HepG2 (cell line): ENCODE results near the gene METAP1. TPM values are rescaled to one million over a fixed set of nuclear protein-coding genes. Genes with fewer than 3 reads are reported as not detected.

Experiments
- ATAC-seq: fragments of 200-7000 bp; cut with Tn5 transposase; 3 replicates; pipeline ENCODE4 v1.9.1; 2020; ENCODE audit warnings: mild to moderate bottlenecking, moderate library complexity
- BruUV-seq: library from RNA; stranded (reverse); fragments of 400-500 nt; replicated peaks from 2 replicates; lab custom pipeline; 2021; lab: Mats Ljungman, UMichigan
- CTCF ChIA-PET: fragments of 300-600 bp; formaldehyde crosslinking; extraction: SDS; loops from one replicate; lab custom pipeline; 2021; ENCODE audit warnings: low total read pairs, inconsistent platforms, low intra/inter-chr PET ratio; lab: Yijun Ruan, JAX
- POLR2A ChIA-PET: fragments of 350-600 bp; sonication (Branson Sonifier 250); formaldehyde crosslinking; loops from one replicate; lab custom pipeline; 2020; ENCODE audit warnings: antibody characterized with exemption, inconsistent platforms; lab: Yijun Ruan, JAX
- DNase-seq: peaks from one replicate; pipeline ENCODE4 v3.0.0-alpha.2; 2015; ENCODE audit warnings: low spot score
- FAIRE-seq: peaks from 3 replicates; lab custom pipeline; 2011; peaks lifted over from hg19 to GRCh38; lab: Jason Lieb, UNC
- H2AFZ ChIP-seq: one replicate; pipeline ENCODE4 v1.6.1; 2011; ENCODE audit warnings: low read length, inconsistent platforms
- H3K27ac ChIP-seq: fragments of 300-600 bp; 3 replicates; pipeline ENCODE4 v1.8.0; 2011; ENCODE audit warnings: mixed run types, mild to moderate bottlenecking, mixed read lengths, low read length, inconsistent platforms; ENCODE audit not compliant: insufficient read depth; ENCODE audit errors: extremely low read length
- H3K27me3 ChIP-seq, 2 experiments: fragments of 200-600 bp in 1 of 2; 2 replicates in 1 of 2; 3 replicates in 1 of 2; pipeline versions ENCODE4 v1.6.0 to v1.8.0; 2011; ENCODE audit warnings: low read length in 2 of 2, mild to moderate bottlenecking in 2 of 2, moderate library complexity in 2 of 2, inconsistent platforms in 1 of 2; ENCODE audit not compliant: insufficient read depth in 2 of 2, control insufficient read depth in 1 of 2
- H3K36me3 ChIP-seq, 2 experiments: fragments of 200-600 bp in 1 of 2; replicated peaks in 1 of 2; 2 replicates in 1 of 2; 3 replicates in 1 of 2; pipeline versions ENCODE4 v1.5.1 to v1.8.0; 2011; ENCODE audit warnings: low read length in 2 of 2, inconsistent platforms in 1 of 2; ENCODE audit not compliant: insufficient read depth in 2 of 2, control insufficient read depth in 1 of 2
- H3K4me1 ChIP-seq: 2 replicates; pipeline ENCODE4 v1.5.1; 2012; ENCODE audit warnings: low read length, inconsistent platforms; ENCODE audit not compliant: insufficient read depth
- H3K4me2 ChIP-seq: 2 replicates; pipeline ENCODE4 v1.6.0; 2011; ENCODE audit warnings: low read depth, low read length, inconsistent platforms
- H3K4me3 ChIP-seq, 3 experiments: fragments of 200-600 bp in 1 of 3; sonication (generic), shearing (Covaris generic) in 1 of 3; replicated peaks in 1 of 3; 2 replicates each; pipeline ENCODE4 v1.5.1; 2011 to 2016; ENCODE audit warnings: low read length in 3 of 3, inconsistent platforms in 2 of 3, low read depth in 2 of 3, mild to moderate bottlenecking in 2 of 3, control low read depth in 1 of 3, mixed read lengths in 1 of 3; ENCODE audit not compliant: insufficient read depth in 1 of 3
- H3K79me2 ChIP-seq: one replicate; pipeline ENCODE4 v1.6.1; 2011; ENCODE audit warnings: low read length, inconsistent platforms; ENCODE audit not compliant: insufficient read depth
- H3K9ac ChIP-seq: 2 replicates; pipeline ENCODE4 v1.6.0; 2011; ENCODE audit warnings: mild to moderate bottlenecking, low read depth, low read length, inconsistent platforms; ENCODE audit not compliant: insufficient read depth
- H3K9me3 ChIP-seq: 2 replicates; pipeline ENCODE4 v1.5.1; 2012; ENCODE audit warnings: mild to moderate bottlenecking, low read length
- H4K20me1 ChIP-seq: 2 replicates; pipeline ENCODE4 v1.6.0; 2011; ENCODE audit warnings: inconsistent platforms, mild to moderate bottlenecking, low read length, moderate library complexity; ENCODE audit not compliant: insufficient read depth
- BCL3 ChIP-seq: sonication (generic); formaldehyde crosslinking; IDR thresholded peaks from 2 replicates; pipeline ENCODE4 v1.5.1; 2020; ENCODE audit warnings: mild to moderate bottlenecking, missing genetic modification reagents, moderate library complexity
- HNRNPK ChIP-seq: fragments of 200-400 bp; formaldehyde crosslinking; IDR thresholded peaks from 2 replicates; pipeline ENCODE4 v1.6.1; 2018; ENCODE audit warnings: low read length, low read depth, moderate library complexity, mild to moderate bottlenecking; ENCODE audit not compliant: poor library complexity, severe bottlenecking
- HOMEZ ChIP-seq: IDR thresholded peaks from 2 replicates; pipeline ENCODE4 v1.6.1; 2016; ENCODE audit warnings: low read depth
- MEF2D ChIP-seq: sonication (generic); formaldehyde crosslinking; IDR thresholded peaks from 2 replicates; pipeline ENCODE4 v1.5.1; 2020; ENCODE audit warnings: mild to moderate bottlenecking, missing genetic modification reagents
- NFIB ChIP-seq: sonication (generic); formaldehyde crosslinking; IDR thresholded peaks from 2 replicates; pipeline ENCODE4 v1.9.0; 2021; ENCODE audit warnings: missing genetic modification reagents, mild to moderate bottlenecking, borderline replicate concordance
- NR2F1 ChIP-seq, 2 experiments: fragments of 450-650 bp in 1 of 2; formaldehyde crosslinking in 1 of 2; IDR thresholded peaks; 2 replicates each; pipeline versions ENCODE4 v1.5.0 to v1.6.1; 2016 to 2020; ENCODE audit warnings: mild to moderate bottlenecking in 1 of 2, missing compliant biosample characterization in 1 of 2, missing genetic modification reagents in 1 of 2, moderate library complexity in 1 of 2
- NR2F6 ChIP-seq, 2 experiments: IDR thresholded peaks; 2 replicates each; pipeline ENCODE4 v1.6.1; 2016; ENCODE audit warnings: antibody characterized with exemption in 1 of 2, mild to moderate bottlenecking in 1 of 2
- PBX2 ChIP-seq: IDR thresholded peaks from 2 replicates; pipeline ENCODE4 v1.6.1; 2016; ENCODE audit warnings: control low read depth
- POLR2AphosphoS5 ChIP-seq: IDR thresholded peaks from 2 replicates; pipeline ENCODE4 v1.6.1; 2012; ENCODE audit warnings: low read depth, low read length
- RAD51 ChIP-seq: fragments of 450-650 bp; IDR thresholded peaks from 2 replicates; pipeline ENCODE4 v1.6.1; 2016; ENCODE audit warnings: borderline replicate concordance
- REPIN1 ChIP-seq: sonication (generic); formaldehyde crosslinking; IDR thresholded peaks from 2 replicates; pipeline ENCODE4 v1.8.0; 2022; ENCODE audit warnings: missing genetic modification reagents, low read depth, mild to moderate bottlenecking, borderline replicate concordance
- ZBTB20 ChIP-seq: sonication (generic); formaldehyde crosslinking; IDR thresholded peaks from 2 replicates; pipeline ENCODE4 v1.8.1; 2023; ENCODE audit warnings: missing genetic modification reagents, low read depth, mild to moderate bottlenecking, borderline replicate concordance
- ZIK1 ChIP-seq: sonication (generic); formaldehyde crosslinking; IDR thresholded peaks from 2 replicates; pipeline ENCODE4 v1.5.0; 2020; ENCODE audit warnings: mild to moderate bottlenecking, low read depth, missing genetic modification reagents, borderline replicate concordance
- ZNF12 ChIP-seq: sonication (generic); formaldehyde crosslinking; IDR thresholded peaks from 2 replicates; pipeline ENCODE4 v1.5.0; 2020; ENCODE audit warnings: missing genetic modification reagents
- ZNF331 ChIP-seq: sonication (generic); formaldehyde crosslinking; IDR thresholded peaks from 2 replicates; pipeline ENCODE4 v1.4.0; 2020; ENCODE audit warnings: missing genetic modification reagents
- ZNF572 ChIP-seq: sonication (generic); formaldehyde crosslinking; IDR thresholded peaks from 2 replicates; pipeline ENCODE4 v1.5.1; 2020; ENCODE audit warnings: mild to moderate bottlenecking, missing genetic modification reagents
- ZNF576 ChIP-seq: sonication (generic); formaldehyde crosslinking; IDR thresholded peaks from 2 replicates; pipeline ENCODE4 v1.4.0; 2020; ENCODE audit warnings: mild to moderate bottlenecking, missing genetic modification reagents
- ZNF747 ChIP-seq: sonication (generic); formaldehyde crosslinking; IDR thresholded peaks from 2 replicates; pipeline ENCODE4 v1.8.1; 2023; ENCODE audit warnings: missing genetic modification reagents, mild to moderate bottlenecking, borderline replicate concordance
- WGBS: methylation state at CpG from one replicate; pipeline ENCODE4 v1.1.6; 2017; ENCODE audit warnings: low lambda C conversion rate; 5-methylcytosine and 5-hydroxymethylcytosine counted together
- in situ Hi-C: cut with HindIII; loops from 2 replicates; pipeline ENCODE4 v1.10.0; 2017; ENCODE audit warnings: low pct_unique_long_range_greater_than_20kb; ENCODE audit not compliant: extremely low pct_ligation_motif_present
- intact Hi-C: fragments of 100-400 bp; cut with micrococcal nuclease; formaldehyde crosslinking; loops from one replicate; pipeline ENCODE4 v1.10.0; 2022; ENCODE audit not compliant: unreplicated experiment
- polyA plus RNA-seq, 8 experiments: library from polyadenylated mRNA; depleted of rRNA in 3 of 8; stranded (reverse) in 7 of 8; unstranded in 1 of 8; fragments of >200 nt; fragmentation: Illumina TruSeq in 4 of 8; extraction: Trizol in 4 of 8; gene quantifications; 2 replicates each; pipeline versions ENCODE4 v1.2.1 to v1.2.3, GENCODE V29; 2011 to 2016; ENCODE audit warnings: low read depth in 4 of 8, missing spikeins in 1 of 8, mixed read lengths in 1 of 8; ENCODE audit not compliant: insufficient read depth in 1 of 8
- total RNA-seq, 5 experiments: library from RNA; depleted of rRNA; stranded (reverse); fragments of >200 nt; fragmentation: Illumina TruSeq; extraction: Trizol; gene quantifications; 2 replicates each; pipeline ENCODE4 v1.2.3, GENCODE V29; 2016; ENCODE audit warnings: low read depth in 1 of 5

The METAP1 gene
- total and polyA plus RNA-seq, 2 of the 13 experiments (the other 11 are each of a cell fraction or from before 2014, with no cell fraction given): 44.9 to 53.5 TPM

- H3K9ac ChIP-seq: no peak overlapping the region
- H3K4me1 ChIP-seq: peaks cover 26% of the 10 kb centered on the region
- H2AFZ ChIP-seq: no peak overlapping the region
- H3K27ac ChIP-seq: no peak overlapping the region
- H3K36me3 ChIP-seq: peaks cover 9 to 40% of the 10 kb centered on the region in 2 experiments
- BruUV-seq: no TSS peak
- in situ Hi-C loops (no loop called here), intact Hi-C loops (loop anchor here (5.0 kb wide), 1 partner anchor 122 kb away; no protein-coding TSS in a partner anchor)
- no peak overlapping the region for H3K4me3 ChIP-seq
- no peaks in the 10 kb centered on the region for H3K27me3 ChIP-seq
- no peaks in the 10 kb centered on the region for H3K79me2 ChIP-seq
- no peak for FAIRE-seq
- DNase-seq: no peak
- H4K20me1 ChIP-seq: peaks cover 2% of the 10 kb centered on the region; the same call in 1 of the 2 replicates
- no peak overlapping the region for H3K4me2 ChIP-seq
- no peaks in the 10 kb centered on the region for H3K9me3 ChIP-seq
- ATAC-seq: no peak
- 97% methylated on average over 1 of the region's 1 CpG for WGBS
- POLR2A ChIA-PET: no interaction called here
- CTCF ChIA-PET: no interaction called here
- no peak for TF ChIP-seq NR2F1 (CRISPR knock-in tag; IDR thresholded peaks at IDR 0.05)
- no peak for TF ChIP-seq MEF2D (CRISPR knock-in tag)
- no peak for TF ChIP-seq POLR2AphosphoS5
- TF ChIP-seq HNRNPK: no peak
- no peak for TF ChIP-seq BCL3
- no peak for TF ChIP-seq ZNF747 (CRISPR knock-in tag)
- TF ChIP-seq REPIN1 (CRISPR knock-in tag): no peak
- TF ChIP-seq NR2F6 (IDR thresholded peaks at IDR 0.05): no peak
- no peak for TF ChIP-seq NR2F6 (CRISPR knock-in tag; IDR thresholded peaks at IDR 0.05)
- TF ChIP-seq ZBTB20: no peak
- no peak for TF ChIP-seq ZIK1 (CRISPR knock-in tag)
- TF ChIP-seq ZNF12 (CRISPR knock-in tag): no peak
- no peak for TF ChIP-seq HOMEZ
- TF ChIP-seq RAD51: no peak
- TF ChIP-seq ZNF331 (CRISPR knock-in tag): no peak
- no peak for TF ChIP-seq NFIB (CRISPR knock-in tag)
- no peak for TF ChIP-seq PBX2 (CRISPR knock-in tag)
- TF ChIP-seq ZNF572: no peak
- no peak for TF ChIP-seq ZNF576
These were observed 64.0 kb downstream of the METAP1 start for GRCh38 chr4:99059550-99059949.
